PFSK-1 (cell line): ENCODE data around the gene INTS11.

Experiments used
- FOXP2 ChIP-seq: optimal IDR thresholded peaks from 2 replicates; pipeline ENCODE3; 2011; ENCODE audit warnings: borderline replicate concordance, control low read depth, inconsistent platforms; ENCODE audit not compliant: insufficient read depth; ENCODE audit errors: extremely low read length, extremely low read depth
- POLR2AphosphoS5 ChIP-seq: IDR thresholded peaks from 2 replicates; pipeline ENCODE4 v1.6.1; 2012; ENCODE audit warnings: low read depth, mild to moderate bottlenecking, control low read depth, low read length, moderate library complexity
- REST ChIP-seq, 2 experiments: IDR thresholded peaks; 2 replicates each; pipeline versions ENCODE4 v1.6.1 to v1.8.0; 2011 to 2012; ENCODE audit warnings: low read depth in 2 of 2, low read length in 2 of 2, control low read depth in 1 of 2, inconsistent platforms in 1 of 2, mild to moderate bottlenecking in 1 of 2, moderate library complexity in 1 of 2; ENCODE audit not compliant: insufficient read depth in 1 of 2
- SIN3A ChIP-seq: IDR thresholded peaks from 2 replicates; pipeline ENCODE4 v1.6.1; 2012; ENCODE audit warnings: mild to moderate bottlenecking, low read length, moderate library complexity, borderline replicate concordance; ENCODE audit not compliant: insufficient read depth
- TAF1 ChIP-seq: IDR thresholded peaks from 2 replicates; pipeline ENCODE4 v1.6.1; 2012; ENCODE audit warnings: low read length, control low read depth, borderline replicate concordance; ENCODE audit not compliant: insufficient read depth

Gene INTS11

GRCh38 chr1:1340791-1341548, 16.5 kb upstream of the INTS11 start:
- TF ChIP-seq SIN3A (no peak), FOXP2 (no peak), REST (IDR thresholded peaks at IDR 0.05; ENCODE audit: insufficient read depth in 1 of 2, low read depth in 2 of 2, low read length in 2 of 2) (no peak)

- no peak for TF ChIP-seq TAF1
- no peak for TF ChIP-seq POLR2AphosphoS5
- TF ChIP-seq SIN3A = no peak
- no peak for TF ChIP-seq REST (IDR thresholded peaks at IDR 0.05; ENCODE audit: insufficient read depth in 1 of 2, low read depth in 2 of 2, low read length in 2 of 2)
- TF ChIP-seq FOXP2 = no peak
Observed at GRCh38 chr1:1340185-1340584, 15.7 kb upstream of the INTS11 start.

DNA sequence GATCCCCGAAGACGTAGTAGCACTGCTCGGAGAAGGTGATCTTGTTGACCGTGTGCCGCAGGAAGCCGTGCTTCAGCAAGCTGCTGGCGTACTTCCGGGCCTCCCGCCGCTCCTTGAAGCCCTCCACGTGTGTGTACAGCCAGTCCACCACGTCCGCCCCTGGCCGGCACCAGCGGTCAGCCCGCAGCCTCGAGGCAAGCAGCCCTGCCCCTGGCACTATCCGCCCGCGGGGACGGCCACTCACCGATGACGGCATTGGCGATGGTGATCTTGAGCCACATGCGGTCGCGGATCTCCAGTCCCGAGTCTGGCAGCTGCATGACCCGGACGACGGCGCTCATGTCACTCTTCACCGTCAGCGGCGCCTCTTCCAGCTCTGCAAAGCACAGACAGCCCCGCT, 13.8 kb upstream of the INTS11 start:
- TF ChIP-seq REST (IDR thresholded peaks at IDR 0.05; ENCODE audit: insufficient read depth in 1 of 2, low read depth in 2 of 2, low read length in 2 of 2) = no peak

DNA sequence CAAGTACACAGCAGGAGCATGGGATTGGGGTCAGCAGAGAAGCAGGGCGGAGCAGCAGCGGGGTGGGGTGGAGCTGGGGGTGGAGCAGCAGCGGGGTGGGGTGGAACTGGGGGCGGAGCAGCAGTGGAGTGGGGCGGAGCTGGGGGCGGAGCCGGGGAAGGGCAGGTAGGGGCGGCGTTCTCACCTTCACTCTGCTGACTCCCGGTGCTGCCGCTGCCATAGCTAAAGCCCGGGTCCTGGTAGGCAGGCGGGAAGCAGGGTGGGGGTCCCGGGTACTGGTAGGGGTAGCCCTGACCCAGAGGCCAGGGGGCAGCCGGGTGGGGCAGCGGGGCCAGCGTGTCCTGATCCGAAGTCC, 13.3 kb upstream of the INTS11 start:
- no peak for TF ChIP-seq POLR2AphosphoS5
- TF ChIP-seq TAF1 = no peak
- no peak for TF ChIP-seq FOXP2
- TF ChIP-seq REST (IDR thresholded peaks at IDR 0.05; ENCODE audit: insufficient read depth in 1 of 2, low read depth in 2 of 2, low read length in 2 of 2) = no peak
- no peak for TF ChIP-seq SIN3A

GRCh38 chr1:1336931-1337792, 12.7 kb upstream of the INTS11 start:
- TF ChIP-seq FOXP2 = no peak
- TF ChIP-seq REST (IDR thresholded peaks at IDR 0.05; ENCODE audit: insufficient read depth in 1 of 2, low read depth in 2 of 2, low read length in 2 of 2) = no peak
- no peak for TF ChIP-seq TAF1
- no peak for TF ChIP-seq POLR2AphosphoS5
- TF ChIP-seq SIN3A = no peak
